ENCODE data around the gene ZNF345. TPM values are rescaled to one million over a fixed set of nuclear protein-coding genes. Genes with fewer than 3 reads are reported as not detected.

ZNF345 gene
- total RNA-seq, 2 experiments from 2014 or later: 3.5 to 4.6 TPM

GRCh38 chr19:36918090-36918489 lies 67.4 kb downstream of the ZNF345 start:
- intact Hi-C loops (cut with DNase I, micrococcal nuclease): loop anchor here in 1 of 2 experiments (5.0 kb wide), 2 partner anchors 739 to 791 kb away; partner anchors contain the start of gene ZFP30

More at GRCh38 chr19:36918090-36918489, 67.4 kb downstream of the ZNF345 start:
- H3K27me3 Mint-ChIP-seq: no peaks in the 10 kb centered on the region
- ChIA-PET POLR2A (interaction anchor here (0.7 kb wide), 1 partner anchor 68 kb away, joined by 4 read pairs; the partner anchor contains the start of gene ZNF345), CTCF (no interaction called here)
- H3K4me1 Mint-ChIP-seq: peaks cover 15% of the 10 kb centered on the region
- H3K9me3 Mint-ChIP-seq (ENCODE audit: low read depth): peaks cover 25% of the 10 kb centered on the region
- no peak overlapping the region for H3K4me3 Mint-ChIP-seq
- H3K36me3 Mint-ChIP-seq (ENCODE audit: low read depth): peaks cover 82% of the 10 kb centered on the region
- DNase-seq (no peak), ATAC-seq (no peak)
- no peak overlapping the region for H3K27ac Mint-ChIP-seq

Other genes with a start within 250 kb of the ZNF345 start
- gene ZNF382, start 245.6 kb upstream of the ZNF345 start, total RNA-seq: 10 to 100 TPM; 14.9 to 20.0 TPM
- gene ZNF461, start 184.0 kb upstream of the ZNF345 start, total RNA-seq: 1 to 10 TPM; 5.7 to 6.5 TPM
- 1 to 10 TPM; 7.4 to 8.6 TPM for gene ZNF567, start 163.3 kb upstream of the ZNF345 start, total RNA-seq
- gene ZNF850, start 78.1 kb upstream of the ZNF345 start, total RNA-seq: 10 to 100 TPM in 1 of 2 experiments, 1 to 10 TPM in 1; 7.0 to 10.7 TPM
- gene ZNF790, start 12.5 kb upstream of the ZNF345 start, total RNA-seq: 1 to 10 TPM; 7.1 to 8.8 TPM
- 1 to 10 TPM; 7.1 TPM for gene ZNF829, start 65.4 kb downstream of the ZNF345 start, total RNA-seq
- 1 to 10 TPM; 6.5 to 8.4 TPM for gene ZNF568, start 65.5 kb downstream of the ZNF345 start, total RNA-seq
- 10 to 100 TPM in 1 of 2 experiments, 1 to 10 TPM in 1; 9.1 to 12.8 TPM for gene ZNF420, start 227.6 kb downstream of the ZNF345 start, total RNA-seq